Endothelial cell (in vitro differentiated cells): ENCODE data around the gene CSRP1. TPM values are rescaled to one million over a fixed set of nuclear protein-coding genes. Genes with fewer than 3 reads are reported as not detected.
"Not testable (repeated sequence)": the region's sequence is repeated elsewhere in the genome, so short reads cannot be mapped to it uniquely, and the experiment has no call there.

Source experiments
- DNase-seq: peaks from one replicate; pipeline ENCODE4 v3.0.0; 2021; ENCODE audit warnings: low spot score
- H3K27ac Mint-ChIP-seq: one replicate; pipeline ENCODE4 v1.8.0; 2021; ENCODE audit warnings: mixed read lengths, inconsistent platforms; ENCODE audit not compliant: unreplicated experiment
- H3K27me3 Mint-ChIP-seq: one replicate; pipeline ENCODE4 v1.8.0; 2021; ENCODE audit warnings: mild to moderate bottlenecking, moderate library complexity, mixed read lengths, inconsistent platforms; ENCODE audit not compliant: unreplicated experiment
- H3K36me3 Mint-ChIP-seq: one replicate; pipeline ENCODE4 v1.8.0; 2021; ENCODE audit warnings: mild to moderate bottlenecking, low read depth, mixed read lengths, inconsistent platforms; ENCODE audit not compliant: unreplicated experiment
- H3K4me1 Mint-ChIP-seq: one replicate; pipeline ENCODE4 v1.8.0; 2021; ENCODE audit warnings: mild to moderate bottlenecking, mixed read lengths, inconsistent platforms; ENCODE audit not compliant: unreplicated experiment
- H3K4me3 Mint-ChIP-seq: one replicate; pipeline ENCODE4 v1.8.0; 2021; ENCODE audit warnings: mild to moderate bottlenecking, mixed read lengths, inconsistent platforms; ENCODE audit not compliant: unreplicated experiment
- H3K9me3 Mint-ChIP-seq: one replicate; pipeline ENCODE4 v1.8.0; 2021; ENCODE audit warnings: mixed read lengths, inconsistent platforms; ENCODE audit not compliant: unreplicated experiment
- total RNA-seq: library from RNA; stranded (reverse); fragmentation: NEBNext Ultra II Directional; extraction: Animal tissue kit (Norgen Biotek cat#: 25700); gene quantifications from one replicate; pipeline ENCODE4 v1.2.1, GENCODE V29; 2021; ENCODE audit not compliant: unreplicated experiment
- TF ChIP-seq, protein P1 (sequence below): fragments of 200-600 bp; sonication (generic); IDR thresholded peaks from one replicate; pipeline ENCODE4 v1.5.0; 2021; ENCODE audit warnings: antibody characterized with exemption; ENCODE audit not compliant: unreplicated experiment

CSRP1 gene
- total RNA-seq, 1 donor from 2014 or later, result 111 TPM

DNA sequence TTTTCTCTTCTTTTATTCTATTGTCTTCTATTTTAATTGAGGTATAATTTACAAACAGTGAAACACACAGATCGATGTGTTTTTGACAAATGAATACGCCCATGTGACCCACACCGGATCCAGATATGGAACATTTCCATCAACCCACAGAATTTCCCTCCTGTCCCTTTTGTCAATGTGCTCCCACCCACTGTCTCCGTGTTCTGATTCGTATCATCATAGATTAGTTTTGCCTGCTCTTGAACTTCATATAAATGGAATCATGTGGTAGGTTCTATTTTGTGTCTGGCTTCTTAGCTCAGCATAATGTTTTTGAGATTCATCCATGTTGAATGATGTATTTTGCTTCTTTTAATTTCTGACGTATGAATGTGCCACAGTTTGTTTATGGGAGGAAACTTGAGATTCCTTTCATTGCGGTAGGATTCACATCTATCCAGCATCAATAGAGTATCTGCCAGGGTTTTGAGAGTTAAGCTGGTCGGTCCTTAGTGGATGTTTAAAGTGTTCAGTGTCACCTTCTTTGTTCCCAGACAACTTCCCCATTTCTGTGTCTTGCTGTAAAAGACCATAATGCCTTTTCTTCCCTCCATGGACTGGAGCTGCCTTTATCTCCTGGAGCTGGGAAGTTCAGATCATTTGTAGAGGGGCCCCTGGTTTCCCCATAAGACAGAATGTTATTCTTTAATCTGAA is 46.7 kb upstream of the CSRP1 start:
- DNase-seq, result no peak
- peaks cover 55% of the 10 kb centered on the region for H3K4me1 Mint-ChIP-seq
- H3K36me3 Mint-ChIP-seq, result peaks cover 3% of the 10 kb centered on the region
- TF ChIP-seq, protein P1, sequence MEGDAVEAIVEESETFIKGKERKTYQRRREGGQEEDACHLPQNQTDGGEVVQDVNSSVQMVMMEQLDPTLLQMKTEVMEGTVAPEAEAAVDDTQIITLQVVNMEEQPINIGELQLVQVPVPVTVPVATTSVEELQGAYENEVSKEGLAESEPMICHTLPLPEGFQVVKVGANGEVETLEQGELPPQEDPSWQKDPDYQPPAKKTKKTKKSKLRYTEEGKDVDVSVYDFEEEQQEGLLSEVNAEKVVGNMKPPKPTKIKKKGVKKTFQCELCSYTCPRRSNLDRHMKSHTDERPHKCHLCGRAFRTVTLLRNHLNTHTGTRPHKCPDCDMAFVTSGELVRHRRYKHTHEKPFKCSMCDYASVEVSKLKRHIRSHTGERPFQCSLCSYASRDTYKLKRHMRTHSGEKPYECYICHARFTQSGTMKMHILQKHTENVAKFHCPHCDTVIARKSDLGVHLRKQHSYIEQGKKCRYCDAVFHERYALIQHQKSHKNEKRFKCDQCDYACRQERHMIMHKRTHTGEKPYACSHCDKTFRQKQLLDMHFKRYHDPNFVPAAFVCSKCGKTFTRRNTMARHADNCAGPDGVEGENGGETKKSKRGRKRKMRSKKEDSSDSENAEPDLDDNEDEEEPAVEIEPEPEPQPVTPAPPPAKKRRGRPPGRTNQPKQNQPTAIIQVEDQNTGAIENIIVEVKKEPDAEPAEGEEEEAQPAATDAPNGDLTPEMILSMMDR, result no peak
- no peaks in the 10 kb centered on the region for H3K9me3 Mint-ChIP-seq
- peak overlapping the region; percentile 61 for H3K27ac Mint-ChIP-seq
- peaks cover 7% of the 10 kb centered on the region for H3K27me3 Mint-ChIP-seq
- peak overlapping the region; percentile 65 for H3K4me3 Mint-ChIP-seq

DNA sequence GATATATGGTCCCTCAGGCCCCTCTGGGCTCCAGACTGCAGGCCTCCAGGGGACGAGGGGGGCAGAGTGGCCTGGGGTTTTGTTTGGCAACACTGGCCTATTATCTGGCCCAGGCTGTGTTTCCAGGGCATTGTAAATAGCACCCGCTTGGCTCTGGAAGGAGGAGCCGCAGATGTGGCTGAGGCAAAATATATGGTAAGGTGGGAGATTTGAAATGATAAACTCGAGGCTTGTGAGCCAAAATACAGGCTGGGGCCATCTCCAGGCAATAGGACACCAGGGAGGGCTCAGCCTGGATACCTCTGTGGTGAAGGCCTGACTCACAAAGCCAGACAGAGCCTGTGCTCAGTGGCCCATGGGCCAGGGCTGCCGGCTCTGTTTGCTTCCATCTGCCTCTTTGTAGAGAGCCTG is 46.0 kb upstream of the CSRP1 start:
- H3K4me1 Mint-ChIP-seq, result peaks cover 55% of the 10 kb centered on the region
- no peaks in the 10 kb centered on the region for H3K9me3 Mint-ChIP-seq
- no peak overlapping the region for H3K4me3 Mint-ChIP-seq
- H3K27ac Mint-ChIP-seq, result no peak overlapping the region
- DNase-seq, result no peak
- TF ChIP-seq, protein P1, result no peak
- peaks cover 7% of the 10 kb centered on the region for H3K27me3 Mint-ChIP-seq
- peaks cover 3% of the 10 kb centered on the region for H3K36me3 Mint-ChIP-seq

DNA sequence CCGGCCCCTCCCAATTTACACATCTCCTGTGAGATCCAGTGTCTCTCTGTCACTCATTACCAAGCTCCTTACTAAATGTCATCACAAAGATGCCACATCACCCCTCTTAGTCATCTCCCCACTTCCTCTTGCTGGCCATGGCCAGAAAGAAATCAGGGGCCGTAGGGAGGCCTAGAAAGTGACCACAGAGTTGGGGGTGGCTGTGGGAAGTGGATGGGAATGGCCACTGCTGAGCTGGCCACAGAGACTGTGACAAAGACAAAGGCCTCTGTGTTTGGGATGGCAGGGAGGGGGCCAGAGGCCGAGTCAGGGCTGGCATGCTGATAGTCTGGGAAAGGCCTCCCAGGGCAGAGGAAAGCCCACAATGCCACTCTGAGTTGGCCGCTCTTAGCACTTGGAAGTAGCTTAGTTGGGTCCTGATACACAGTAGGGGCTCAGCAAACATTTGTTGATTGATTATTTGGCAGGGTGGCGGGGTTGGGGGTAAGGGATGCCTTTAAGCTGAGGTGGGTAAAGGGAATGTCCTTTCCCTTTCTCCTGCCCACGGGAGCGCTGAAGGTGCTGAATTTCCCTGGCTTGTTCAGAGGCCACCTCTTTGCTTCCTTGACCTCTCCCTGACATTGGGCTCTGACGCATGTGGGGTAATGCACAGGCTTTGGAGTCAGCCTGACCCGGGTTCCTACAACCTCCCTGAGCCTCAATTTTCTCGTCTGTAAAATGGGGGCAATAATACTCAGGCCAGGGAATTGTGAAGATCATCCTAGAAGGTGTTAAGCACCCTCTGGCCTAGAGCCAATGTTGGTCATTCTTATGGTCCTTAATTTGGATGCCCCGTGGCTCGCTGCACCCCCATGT is 45.2 kb upstream of the CSRP1 start:
- Mint-ChIP-seq H3K27me3 (peaks cover 7% of the 10 kb centered on the region), H3K4me1 (peaks cover 46% of the 10 kb centered on the region), H3K4me3 (no peak overlapping the region), H3K36me3 (peaks cover 3% of the 10 kb centered on the region), H3K27ac (peak overlapping the region; percentile 6), H3K9me3 (no peaks in the 10 kb centered on the region)
- TF ChIP-seq, protein P1, result no peak
- no peak for DNase-seq

DNA sequence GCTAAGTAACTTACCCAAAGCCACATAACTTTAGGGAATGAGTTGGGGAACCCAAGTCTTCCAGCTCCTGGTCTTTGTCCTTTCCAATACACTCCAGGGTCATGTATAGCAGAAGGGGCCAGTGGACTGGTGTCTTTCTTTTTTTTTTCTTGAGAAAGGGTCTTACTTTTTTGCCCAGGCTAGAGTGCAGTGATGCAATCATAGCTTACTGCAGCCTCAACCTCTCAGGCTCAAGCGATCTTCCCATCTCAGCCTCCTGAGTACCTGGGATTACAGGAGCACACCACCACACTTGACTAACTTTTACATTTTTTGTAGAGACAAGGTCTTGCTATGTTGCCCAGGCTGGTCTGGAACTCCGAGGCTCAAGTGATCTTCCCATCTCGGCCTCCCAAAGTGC is 44.2 kb upstream of the CSRP1 start:
- TF ChIP-seq, protein P1, result no peak

GRCh38 chr1:201549522-201549921 is 42.6 kb upstream of the CSRP1 start:
- H3K4me1 Mint-ChIP-seq, result peaks cover 36% of the 10 kb centered on the region
- H3K36me3 Mint-ChIP-seq, DNase-seq, H3K4me3 Mint-ChIP-seq, H3K27ac Mint-ChIP-seq, H3K27me3 Mint-ChIP-seq, H3K9me3 Mint-ChIP-seq: not testable (repeated sequence)

More for the DNA sequence above, 44.2 kb upstream of the CSRP1 start:
- Mint-ChIP-seq H3K27me3 (peaks cover 7% of the 10 kb centered on the region), H3K4me1 (peaks cover 41% of the 10 kb centered on the region), H3K36me3 (peaks cover 3% of the 10 kb centered on the region), H3K4me3 (no peak overlapping the region), H3K9me3 (no peaks in the 10 kb centered on the region), H3K27ac (no peak overlapping the region)
- no peak for DNase-seq
